Esophagus muscularis mucosa (tissue), 4 donors: ENCODE data around the gene TMEM121. TPM values are rescaled to one million over a fixed set of nuclear protein-coding genes. Genes with fewer than 3 reads are reported as not detected.

Experiments used
- DNase-seq: peaks from one replicate; pipeline ENCODE4 v3.0.0-alpha.2; 2017; ENCODE audit errors: extremely low spot score
- H3K27ac ChIP-seq, 4 donors: fragments of 200-600 bp; sonication (generic); replicated peaks in 1 of 4; 1 replicate in 3 of 4; 2 replicates in 1 of 4; pipeline ENCODE4 v1.5.1; 2016 to 2019; ENCODE audit warnings: mild to moderate bottlenecking in 1 of 4
- H3K27me3 ChIP-seq, 4 donors: fragments of 200-600 bp; sonication (generic); one replicate each; pipeline versions ENCODE4 v1.5.1 to v1.6.0; 2016 to 2019
- H3K36me3 ChIP-seq, 4 donors: fragments of 200-600 bp; sonication (generic); one replicate each; pipeline ENCODE4 v1.5.1; 2016 to 2019
- H3K4me1 ChIP-seq, 4 donors: fragments of 200-600 bp; sonication (generic); one replicate each; pipeline ENCODE4 v1.5.1; 2016 to 2019
- H3K4me3 ChIP-seq, 4 donors: fragments of 200-600 bp; sonication (generic); 1 replicate in 2 of 4; 2 replicates in 2 of 4; pipeline ENCODE4 v1.5.1; 2016 to 2019; ENCODE audit warnings: mild to moderate bottlenecking in 4 of 4, moderate library complexity in 1 of 4
- H3K9me3 ChIP-seq, 4 donors: fragments of 200-600 bp; sonication (generic); 1 replicate in 3 of 4; 2 replicates in 1 of 4; pipeline ENCODE4 v1.5.1; 2016 to 2019
- CTCF ChIP-seq, 3 experiments: fragments of 200-600 bp in 2 of 3; fragments of 450-650 bp in 1 of 3; sonication (generic) in 2 of 3; IDR thresholded peaks; one replicate each; pipeline ENCODE4 v1.5.1; 2017 to 2019; ENCODE audit warnings: antibody characterized with exemption in 3 of 3, mild to moderate bottlenecking in 2 of 3, moderate library complexity in 1 of 3
- EP300 ChIP-seq: sonication (generic); formaldehyde crosslinking; IDR thresholded peaks from one replicate; pipeline ENCODE4 v1.6.1; 2017; ENCODE audit warnings: antibody characterized with exemption
- POLR2A ChIP-seq: fragments of 450-650 bp; IDR thresholded peaks from one replicate; pipeline ENCODE4 v1.6.1; 2017; ENCODE audit warnings: antibody characterized with exemption, moderate library complexity, mild to moderate bottlenecking, low read depth
- POLR2AphosphoS5 ChIP-seq, 2 donors: sonication (generic); formaldehyde crosslinking; IDR thresholded peaks; one replicate each; pipeline ENCODE4 v1.6.1; 2017; ENCODE audit warnings: antibody characterized with exemption in 2 of 2
- WGBS: methylation state at CpG from one replicate; pipeline ENCODE4 v1.1.5; 2018; 5-methylcytosine and 5-hydroxymethylcytosine counted together
- intact Hi-C: fragments of 100-400 bp; cut with DNase I; formaldehyde crosslinking; loops from one replicate; pipeline ENCODE4 v1.15.1; 2023
- total RNA-seq, 4 donors: library from RNA; depleted of rRNA; stranded (reverse); fragments of >200 nt; gene quantifications; one replicate each; pipeline versions ENCODE4 v1.1.0 to v1.2.1, GENCODE V29; 2016

The TMEM121 gene
- total RNA-seq, 4 donors from 2014 or later: 2.9 to 13.0 (median 5.4) TPM

DNA sequence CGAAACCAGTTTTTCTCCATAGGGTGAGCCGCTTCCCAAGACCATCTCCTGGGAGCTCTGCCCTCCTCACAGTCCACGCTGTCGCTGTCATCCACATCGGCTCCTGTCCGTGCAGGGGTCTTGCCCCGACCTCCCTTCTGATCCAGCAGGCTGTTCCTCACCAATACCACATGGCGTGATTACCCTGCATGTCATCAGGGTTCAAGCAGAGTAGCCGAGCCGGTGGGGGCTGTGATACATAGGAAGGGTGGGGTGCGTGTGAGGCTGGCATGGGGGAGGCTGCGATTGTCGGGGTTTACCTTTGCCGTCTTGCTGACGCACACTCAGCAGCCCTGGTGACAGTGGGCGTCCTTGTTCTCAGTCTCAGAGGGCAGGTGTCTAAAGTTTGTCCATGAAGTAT is 18.3 kb upstream of the TMEM121 start:
- DNase-seq: no peak
- TF ChIP-seq POLR2AphosphoS5 (IDR thresholded peaks at IDR 0.05) (no peak), CTCF (IDR thresholded peaks at IDR 0.05) (no peak), EP300 (no peak), POLR2A (no peak)
- WGBS: 78% methylated on average over 16 of the region's 16 CpGs

GRCh38 chr14:105508601-105509000 is 17.8 kb upstream of the TMEM121 start:
- Histone ChIP-seq H3K9me3 (no peaks in the 10 kb centered on the region), H3K4me1 (no peaks in the 10 kb centered on the region), H3K27me3 (peaks cover 0 to 56% (median 2%) of the 10 kb centered on the region in 4 donors), H3K36me3 (no peaks in the 10 kb centered on the region), H3K27ac (no peak overlapping the region), H3K4me3 (no peak overlapping the region)
- no peak for DNase-seq
- TF ChIP-seq POLR2A: no peak
- no peak for TF ChIP-seq POLR2AphosphoS5 (IDR thresholded peaks at IDR 0.05)
- no peak for TF ChIP-seq CTCF (IDR thresholded peaks at IDR 0.05)
- TF ChIP-seq EP300: no peak
- WGBS: 90% methylated on average over 12 of the region's 12 CpGs
- intact Hi-C loops: no loop called here

More for the DNA sequence above, 18.3 kb upstream of the TMEM121 start:
- no peaks in the 10 kb centered on the region for H3K9me3 ChIP-seq
- no peak overlapping the region for H3K4me3 ChIP-seq
- intact Hi-C loops: no loop called here
- no peaks in the 10 kb centered on the region for H3K4me1 ChIP-seq
- H3K36me3 ChIP-seq: no peaks in the 10 kb centered on the region
- H3K27me3 ChIP-seq: peaks cover 0 to 52% (median 2%) of the 10 kb centered on the region in 4 donors
- no peak overlapping the region for H3K27ac ChIP-seq

DNA sequence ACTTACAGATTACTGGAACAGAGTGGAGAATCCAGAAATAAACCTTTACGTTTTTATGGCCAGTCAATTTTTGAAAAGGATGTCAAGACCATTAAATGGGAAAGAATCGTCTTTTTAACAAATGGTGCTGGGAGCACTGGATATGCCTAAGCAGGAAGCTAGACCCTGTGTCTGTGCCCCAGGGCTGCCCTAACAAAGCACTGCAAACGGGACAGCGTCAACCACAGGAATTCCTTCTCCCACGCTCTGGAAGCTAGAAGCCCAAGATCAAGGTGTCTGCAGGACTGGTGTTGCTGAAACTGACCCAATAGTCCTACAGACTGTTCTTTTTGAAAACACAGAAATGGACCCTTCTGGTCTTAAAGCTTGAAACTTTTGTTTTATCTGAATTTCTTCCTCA is 9.3 kb upstream of the TMEM121 start:
- Histone ChIP-seq H3K4me1 (no peaks in the 10 kb centered on the region), H3K27ac (no peak overlapping the region), H3K36me3 (no peaks in the 10 kb centered on the region), H3K27me3 (peaks cover 0 to 30% (median 0%) of the 10 kb centered on the region in 4 donors), H3K4me3 (no peak overlapping the region), H3K9me3 (no peaks in the 10 kb centered on the region)
- intact Hi-C loops: no loop called here
- DNase-seq: no peak
- TF ChIP-seq CTCF (IDR thresholded peaks at IDR 0.05) (no peak), EP300 (no peak), POLR2AphosphoS5 (IDR thresholded peaks at IDR 0.05) (no peak), POLR2A (no peak)
- 76% methylated on average over 5 of the region's 5 CpGs for WGBS

GRCh38 chr14:105519946-105520698 is 6.3 kb upstream of the TMEM121 start:
- H3K27ac ChIP-seq: no peak overlapping the region
- H3K4me1 ChIP-seq: no peaks in the 10 kb centered on the region
- H3K27me3 ChIP-seq: peaks cover 0 to 12% (median 0%) of the 10 kb centered on the region in 4 donors
- WGBS: 61% methylated on average over 14 of the region's 14 CpGs
- no peaks in the 10 kb centered on the region for H3K9me3 ChIP-seq
- TF ChIP-seq EP300 (no peak), POLR2A (no peak), CTCF (IDR thresholded peaks at IDR 0.05) (no peak), POLR2AphosphoS5 (IDR thresholded peaks at IDR 0.05) (no peak)
- DNase-seq: no peak
- H3K4me3 ChIP-seq: no peak overlapping the region
- no peaks in the 10 kb centered on the region for H3K36me3 ChIP-seq
- intact Hi-C loops: no loop called here
